HG03060 (cell line): ENCODE measurements around the gene CATSPERD.

ENCODE experiments used
- ATAC-seq: cut with Tn5 transposase; IDR thresholded peaks from one replicate; pipeline ENCODE4 v1.9.1; 2021; ENCODE audit warnings: low read depth, moderate number of reproducible peaks; ENCODE audit not compliant: unreplicated experiment

The CATSPERD gene

DNA sequence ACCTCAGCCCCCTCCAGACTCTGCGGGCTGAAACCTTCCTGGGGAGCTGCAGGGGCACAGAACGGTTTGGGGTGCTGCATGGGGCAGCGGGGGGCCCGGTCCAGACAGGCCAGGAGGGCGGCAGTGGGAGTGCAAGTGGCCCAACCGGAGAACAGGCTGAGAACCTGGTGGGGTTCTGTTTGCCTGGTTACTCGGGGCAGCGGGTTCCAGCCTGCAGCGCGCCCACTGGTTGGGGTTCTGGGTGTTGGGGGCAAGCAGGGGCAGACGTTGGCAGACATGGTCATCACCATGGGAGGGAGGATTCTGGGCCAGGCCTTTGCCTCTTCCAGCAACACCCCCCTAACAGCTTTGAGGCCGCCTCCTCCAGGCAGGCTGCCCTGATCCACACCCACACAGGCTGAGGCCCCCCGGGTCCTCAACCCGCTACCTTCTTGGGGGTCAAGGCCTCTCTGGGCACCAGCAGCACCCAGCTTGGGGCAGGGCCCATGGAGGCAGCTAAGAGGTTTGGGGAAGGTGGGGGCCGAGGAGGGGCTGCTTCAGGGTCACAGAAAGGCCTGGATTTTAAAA lies 64.2 kb downstream of the CATSPERD start, which contains the start of gene PRR22:
Gene PRR22, minus strand, starts transcription at position 166 of the 567 bp plus-strand sequence. Its CDS starts 86 bp downstream, at position 80.
- no peak for ATAC-seq

DNA sequence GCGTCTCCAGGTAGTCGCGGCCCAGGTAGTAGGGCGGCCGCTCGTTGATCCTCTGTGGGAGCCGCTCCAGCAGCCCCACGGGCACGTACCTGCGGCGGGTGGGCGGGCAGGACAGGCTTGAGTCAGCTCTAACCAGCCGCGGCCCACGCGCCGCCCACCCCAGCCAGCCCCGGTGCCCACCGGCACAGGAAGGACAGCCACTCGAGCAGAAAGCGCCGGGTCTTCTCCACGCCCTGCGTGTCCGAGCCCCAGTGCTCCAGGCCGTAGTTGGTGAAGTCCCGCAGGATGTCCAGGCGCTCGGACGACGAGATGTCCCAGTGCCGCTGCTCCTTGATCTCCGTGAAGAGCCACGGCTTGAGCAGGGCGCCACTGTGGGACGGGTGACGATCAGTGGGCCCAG lies 65.0 kb downstream of the CATSPERD start:
- no peak for ATAC-seq

DNA sequence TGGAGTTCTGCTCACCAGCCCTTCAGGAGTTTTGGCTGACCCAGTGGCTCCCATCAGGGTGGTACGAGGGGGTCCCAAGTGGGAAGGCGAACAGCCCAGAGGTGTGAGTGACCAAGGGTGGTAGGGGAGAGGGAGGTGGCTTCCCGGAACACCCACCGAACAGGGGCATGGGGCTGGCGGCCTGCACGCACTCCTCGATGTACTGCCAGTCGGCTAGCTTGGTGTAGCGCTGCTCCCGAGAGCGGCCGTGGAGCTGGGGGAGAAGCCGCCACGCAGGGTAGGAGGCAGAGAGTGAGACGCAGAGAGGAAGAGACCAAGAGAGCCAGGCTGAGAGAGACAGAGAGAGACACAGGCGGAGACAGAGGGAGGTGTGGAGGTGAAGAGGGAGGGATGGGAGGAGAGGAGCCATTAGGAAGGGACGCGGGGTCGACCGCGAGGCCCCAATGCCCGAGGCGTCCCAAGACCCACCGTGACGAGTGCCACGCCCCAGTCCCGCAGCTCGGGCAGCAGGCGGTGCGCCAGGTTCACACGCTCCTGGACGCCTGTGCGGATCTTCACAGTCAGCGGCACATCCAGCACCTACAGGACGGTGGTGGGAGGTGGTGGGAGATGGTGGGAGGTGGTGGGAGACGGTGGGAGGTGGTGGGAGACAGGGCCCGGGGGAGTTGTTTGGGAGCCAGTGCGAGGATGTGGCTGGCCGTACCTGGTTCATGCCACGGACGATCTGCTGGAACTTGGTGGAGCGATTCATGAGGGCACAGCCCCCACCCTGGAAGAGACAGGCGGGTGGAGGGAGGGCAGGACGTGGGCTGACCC lies 66.4 kb downstream of the CATSPERD start:
- no peak for ATAC-seq

DNA sequence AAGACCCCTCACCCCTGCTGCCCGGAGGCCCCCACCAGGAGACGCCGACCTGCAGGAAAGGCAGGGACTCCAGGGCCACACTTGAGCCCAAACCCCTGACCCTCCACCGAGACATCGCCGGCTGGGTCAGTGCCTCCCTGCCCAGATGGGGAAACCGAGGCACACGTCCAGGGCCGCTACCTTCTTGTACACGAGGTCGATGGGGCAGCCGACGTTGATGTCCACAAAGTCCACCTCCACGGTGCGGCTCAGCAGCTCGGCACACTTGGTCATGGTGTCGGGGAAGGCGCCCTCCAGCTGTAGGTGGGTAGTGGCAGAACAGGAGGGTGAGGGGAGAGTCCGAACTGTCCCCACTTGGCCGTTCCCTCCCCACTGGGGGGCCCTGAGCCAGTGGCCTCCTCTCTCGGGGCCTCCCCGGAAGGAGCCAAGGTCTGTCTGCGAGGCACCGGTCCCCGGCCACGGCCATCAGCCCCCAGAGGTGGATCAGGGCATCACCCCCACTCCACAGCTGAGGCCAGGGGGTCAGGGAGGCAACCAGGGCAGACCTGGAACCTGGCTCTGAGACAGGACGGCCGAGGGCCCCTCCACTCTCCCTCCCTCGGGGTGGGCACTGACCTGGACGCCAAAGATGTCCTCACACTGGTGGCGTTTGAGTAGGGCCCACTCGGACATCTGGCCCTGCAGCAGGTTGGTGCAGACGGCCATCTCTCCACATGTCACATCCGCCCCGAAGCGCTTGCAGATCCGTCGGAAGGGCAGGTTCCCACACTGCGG lies 67.2 kb downstream of the CATSPERD start:
- no peak for ATAC-seq

DNA sequence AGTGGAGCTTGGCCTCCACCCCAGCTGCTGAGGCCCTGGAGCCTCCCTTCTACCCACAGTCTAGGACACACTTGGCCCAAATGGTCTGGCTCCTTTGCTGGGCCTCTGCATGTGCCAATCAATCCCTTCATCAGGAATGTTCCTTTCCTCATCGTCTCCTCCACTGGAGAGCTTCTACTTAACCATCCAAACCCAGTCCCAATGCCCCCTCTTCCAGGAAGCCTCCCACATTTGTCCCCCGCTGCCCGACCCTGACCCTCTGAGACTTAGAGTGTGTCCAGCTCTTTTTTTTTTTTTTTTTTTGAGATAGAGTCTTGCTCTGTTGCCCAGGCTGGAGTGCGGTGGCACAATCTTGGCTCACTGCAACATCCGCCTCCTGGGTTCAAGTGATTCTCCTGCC lies 68.0 kb downstream of the CATSPERD start:
- ATAC-seq: no peak

DNA sequence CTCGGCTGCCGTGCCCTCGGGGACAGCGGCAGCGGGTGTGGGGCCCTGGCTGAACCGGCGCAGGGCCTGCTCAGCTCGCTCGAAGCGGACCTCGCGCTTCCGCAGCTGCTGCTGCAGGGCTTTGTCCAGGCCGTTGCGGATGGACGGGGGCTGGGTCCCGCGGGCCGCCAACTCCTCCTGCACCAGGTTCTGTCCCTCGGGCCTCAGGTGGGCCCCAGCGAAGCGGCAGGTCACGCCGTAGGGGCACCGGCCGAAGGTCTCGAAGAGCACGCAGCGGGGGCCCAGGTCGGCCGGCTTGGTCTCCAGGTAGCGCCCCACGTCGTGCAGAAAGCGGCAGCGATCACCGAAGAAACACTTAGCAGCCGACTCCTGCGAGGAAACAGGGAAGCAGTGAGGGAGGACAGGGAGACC lies 68.9 kb downstream of the CATSPERD start:
- no peak for ATAC-seq

DNA sequence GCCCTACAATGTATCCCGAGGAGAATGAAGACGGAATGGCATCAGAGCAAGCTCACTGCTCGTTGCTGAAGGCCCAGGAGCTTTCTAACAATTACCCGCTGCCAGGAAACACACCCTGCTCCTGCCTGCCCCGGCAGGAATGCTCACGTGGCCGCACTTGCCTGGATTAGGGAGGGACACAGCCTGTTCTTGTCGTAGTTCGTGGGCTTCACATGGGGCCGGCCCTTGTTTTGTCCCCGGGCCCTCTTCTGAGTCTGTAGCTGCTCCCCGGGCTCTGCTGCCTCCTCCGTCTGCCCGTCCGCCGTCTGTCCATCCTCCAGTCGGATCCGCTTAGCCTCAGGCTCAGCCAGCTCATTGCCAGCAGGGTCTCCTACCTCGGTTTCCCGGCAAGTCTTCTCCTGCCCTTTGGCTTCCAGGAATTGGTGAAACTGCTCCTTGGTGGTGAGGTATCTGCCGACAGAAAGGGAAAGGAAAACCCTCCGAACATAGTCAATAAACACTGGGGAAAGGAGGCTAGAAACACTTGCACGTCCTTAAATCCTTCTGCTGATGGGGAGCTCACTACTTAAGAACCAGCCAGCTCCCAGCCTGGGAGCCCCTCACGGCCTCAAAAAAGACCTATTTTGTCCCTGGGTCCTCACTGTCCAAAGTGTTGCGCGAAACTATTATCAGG lies 69.6 kb downstream of the CATSPERD start:
- no peak for ATAC-seq

DNA sequence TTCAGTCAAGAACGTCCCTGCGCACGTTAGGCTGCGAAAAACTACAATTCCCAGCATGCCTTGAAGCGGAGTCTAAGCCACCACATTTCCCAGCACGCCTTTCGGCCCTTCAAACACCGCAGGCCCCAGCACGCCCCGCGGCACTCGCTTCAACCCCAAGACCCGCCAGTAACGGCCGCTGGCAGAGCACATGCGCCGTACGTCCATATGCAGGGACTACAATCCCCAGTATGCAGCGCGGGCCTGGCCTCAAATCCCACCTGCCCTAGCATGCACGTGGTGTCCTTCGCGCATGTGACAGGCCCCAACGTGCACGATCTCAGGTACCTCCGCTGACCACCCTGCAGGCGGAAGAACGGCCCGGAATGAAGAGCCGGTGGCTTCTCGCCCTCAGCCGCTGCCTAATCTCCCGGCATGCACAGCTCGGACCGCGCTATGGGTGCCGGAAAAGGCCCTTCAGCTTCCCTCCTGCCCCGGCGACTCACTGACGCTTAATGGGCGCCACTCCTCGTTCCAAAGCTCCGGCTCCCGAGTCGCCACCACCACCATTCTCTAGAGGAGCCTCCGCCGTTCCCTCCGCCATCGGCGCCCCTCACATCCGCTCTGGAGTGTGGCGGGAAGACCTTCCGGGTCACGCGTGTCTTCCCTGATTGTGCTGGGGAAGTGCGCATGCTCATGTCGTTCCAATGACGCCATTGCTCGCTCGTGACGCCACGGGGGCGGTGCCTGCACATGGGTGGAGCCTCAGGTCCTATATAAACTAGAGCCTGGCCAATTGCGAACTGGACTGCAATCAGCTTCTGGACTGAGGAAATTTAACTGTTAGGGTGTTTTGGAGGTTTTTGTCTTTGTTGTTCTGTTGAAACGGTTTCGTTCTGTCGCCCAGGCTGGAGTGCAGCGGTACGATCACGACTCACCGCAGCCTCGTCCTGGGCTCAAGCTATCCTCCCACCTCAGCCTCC lies 70.4 kb downstream of the CATSPERD start, which contains the start of gene DUS3L:
Gene DUS3L, minus strand, starts transcription at position 605 of the 962 bp plus-strand sequence. Its CDS starts 22 bp downstream, at position 583.
- peak; percentile 83 for ATAC-seq

DNA sequence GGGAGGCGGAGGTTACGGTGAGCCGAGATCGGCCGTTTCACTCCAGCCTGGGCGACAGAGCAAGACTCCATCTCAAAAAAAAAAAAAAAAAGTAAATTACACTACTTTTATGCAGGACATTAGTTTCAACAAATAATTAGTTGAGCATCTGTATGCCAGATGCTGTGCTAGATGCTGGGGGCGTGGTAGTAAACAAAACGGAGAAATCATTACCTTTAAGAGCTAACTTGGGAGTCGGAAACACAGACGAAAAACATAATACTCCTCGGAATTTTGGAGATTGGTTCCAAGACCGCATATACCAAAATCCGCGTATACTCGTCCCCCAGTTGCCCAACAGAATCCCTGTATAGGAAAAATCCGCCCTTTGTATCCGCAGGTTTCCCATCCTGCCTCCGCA lies 71.8 kb downstream of the CATSPERD start:
- ATAC-seq: no peak

DNA sequence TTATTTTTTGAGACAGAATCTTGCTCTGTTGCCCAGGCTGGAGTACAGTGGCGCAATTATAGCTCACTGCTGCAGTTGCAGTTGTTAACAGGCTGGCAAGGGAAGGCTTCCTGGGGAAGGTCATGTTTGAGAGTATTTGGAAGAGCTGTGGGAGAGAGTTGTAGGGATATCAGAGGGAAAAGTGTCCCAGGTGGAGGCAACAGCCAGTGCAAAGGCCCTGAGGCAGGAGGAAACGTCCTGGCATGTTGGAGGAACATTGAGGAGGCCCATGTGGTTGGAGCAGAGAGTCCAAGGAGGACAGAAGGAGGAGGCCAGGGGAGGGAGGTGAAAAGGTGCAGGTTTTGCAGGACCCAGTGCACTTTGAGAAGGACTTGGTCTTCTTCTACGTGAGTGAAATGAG lies 72.8 kb downstream of the CATSPERD start:
- ATAC-seq: no peak

DNA sequence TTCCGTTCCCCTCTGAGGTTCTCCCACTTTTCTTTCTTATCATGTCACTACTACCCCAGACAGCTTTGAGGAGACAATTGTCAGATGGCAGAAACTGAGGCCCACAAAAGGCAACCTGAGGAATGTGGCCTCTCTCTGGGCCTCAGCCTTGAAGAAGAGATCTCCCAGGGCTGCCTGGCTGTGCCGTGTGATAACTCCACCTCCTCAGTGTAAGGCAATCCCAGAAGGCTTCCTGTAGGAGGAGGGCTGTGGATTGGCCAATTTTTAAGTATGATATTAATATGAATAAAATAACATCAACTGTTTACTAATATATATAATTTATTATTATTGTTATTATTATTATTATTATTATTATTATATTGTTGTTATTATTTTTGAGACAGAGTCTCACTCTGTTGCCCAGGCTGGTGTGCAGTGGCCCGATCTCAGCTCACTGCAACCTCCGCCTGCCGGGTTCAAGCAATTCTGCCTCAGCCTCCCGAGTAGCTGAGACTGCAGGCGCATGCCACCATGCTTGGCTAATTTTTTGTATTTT lies 75.0 kb downstream of the CATSPERD start:
- no peak for ATAC-seq

DNA sequence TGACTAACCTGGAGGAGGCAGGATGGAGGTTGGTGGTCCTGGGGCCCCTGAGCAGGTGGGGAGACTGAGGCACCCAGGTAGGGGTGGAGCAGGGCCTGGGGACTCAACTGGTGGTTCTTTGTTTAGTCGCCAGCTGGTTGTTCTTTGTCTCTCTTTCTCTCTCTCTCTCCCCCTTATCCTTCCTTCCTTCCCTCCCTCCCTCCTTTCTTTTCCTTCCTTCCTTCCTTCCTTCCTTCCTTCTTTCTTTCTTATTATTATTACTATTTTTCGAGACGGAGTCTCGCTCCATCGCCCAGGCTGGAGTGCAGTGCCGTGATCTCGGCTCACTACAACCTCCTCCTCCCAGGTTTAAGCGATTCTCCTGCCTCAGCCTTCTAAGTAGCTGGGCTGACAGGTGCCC lies 77.8 kb downstream of the CATSPERD start:
- no peak for ATAC-seq

DNA sequence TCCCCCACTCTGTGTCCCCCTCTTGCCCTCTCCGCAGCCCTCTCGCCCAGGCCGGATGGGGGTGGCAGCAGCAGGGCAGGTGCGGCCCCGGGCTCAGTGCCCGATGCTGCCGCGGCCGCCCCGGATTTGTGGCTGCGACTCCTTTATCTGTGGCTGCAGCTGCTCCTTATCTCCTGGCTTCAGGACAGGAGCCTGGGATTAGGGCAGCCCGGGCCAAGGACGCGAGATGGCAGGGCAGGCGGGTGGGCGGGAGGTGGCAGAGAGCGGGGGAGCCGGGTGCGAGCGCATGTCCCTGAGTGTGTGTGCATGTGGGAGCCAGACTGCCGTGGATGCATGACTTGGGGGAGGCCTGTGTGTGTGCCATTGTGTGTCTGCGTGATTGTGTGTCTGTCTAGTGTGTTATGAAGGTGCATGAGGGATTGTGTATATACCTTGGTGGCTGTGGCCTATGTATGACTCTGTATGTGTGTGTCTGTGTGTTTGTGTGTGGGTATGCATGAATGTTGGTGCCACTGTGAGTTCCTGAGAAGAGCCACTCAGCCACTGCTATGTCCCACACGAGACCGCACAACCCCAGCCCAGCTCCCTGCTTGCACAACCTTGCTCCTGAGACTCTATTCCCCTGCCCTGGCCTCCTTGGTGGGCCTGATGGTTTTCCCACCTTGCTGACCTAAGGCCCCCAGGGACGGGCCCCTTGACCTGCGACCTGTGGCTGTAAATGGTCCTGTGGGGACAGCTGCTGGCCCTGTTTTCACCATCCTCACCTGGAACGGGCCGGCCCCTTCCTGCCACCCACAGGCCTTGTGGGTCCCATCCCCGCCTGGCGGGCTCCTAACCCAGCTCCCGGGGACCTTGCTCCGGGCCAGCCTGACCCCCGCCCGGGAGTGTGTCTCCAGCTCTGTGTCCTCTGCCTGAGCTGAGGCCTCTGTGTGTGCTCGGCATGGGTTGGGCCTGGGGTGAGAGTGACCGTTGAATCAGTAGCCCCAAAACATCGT lies 79.1 kb downstream of the CATSPERD start:
- ATAC-seq: no peak

DNA sequence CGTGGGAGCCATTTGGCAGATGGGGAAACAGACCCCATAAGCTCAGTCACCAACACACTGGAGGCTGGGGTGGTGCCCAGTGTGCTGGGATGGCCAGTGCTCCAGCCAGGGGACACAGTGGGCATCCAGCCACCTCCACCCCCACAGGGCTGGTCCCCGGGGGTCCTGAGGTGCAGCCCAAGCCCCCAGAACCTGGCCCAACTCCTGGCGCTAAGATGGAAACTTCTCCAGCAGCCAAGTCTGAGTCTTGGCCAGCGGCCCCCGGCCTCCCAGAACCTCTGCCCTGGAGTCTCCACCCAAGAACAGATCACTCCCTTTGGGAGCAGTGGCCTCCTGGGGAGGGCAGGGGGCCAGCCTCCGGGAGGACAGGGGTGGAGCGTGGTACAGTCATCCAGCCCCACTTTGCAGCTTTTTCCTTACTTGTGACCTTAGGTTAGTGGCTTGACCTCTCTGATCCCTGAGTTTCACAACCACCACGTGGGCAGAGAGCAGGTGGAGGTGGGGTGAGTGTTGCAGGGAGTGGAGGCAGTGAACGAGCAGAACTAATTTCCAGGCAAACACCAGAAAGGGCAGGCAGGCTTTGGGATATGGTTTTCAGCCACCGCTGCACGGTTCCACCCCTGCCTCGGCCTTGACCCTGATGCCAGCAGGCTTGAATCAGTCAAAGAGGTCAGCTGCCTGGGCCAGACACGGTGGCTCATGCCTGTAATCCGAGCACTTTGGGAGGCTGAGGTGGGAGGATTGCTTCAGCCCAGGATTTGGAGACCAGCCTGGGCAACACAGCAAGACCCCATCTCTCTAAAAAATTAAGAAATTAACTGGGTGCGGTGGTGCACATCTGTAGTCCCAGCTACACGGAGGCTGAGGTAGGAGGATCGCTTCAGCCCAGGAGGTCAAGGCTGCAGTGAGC lies 80.2 kb downstream of the CATSPERD start:
- ATAC-seq: no peak

DNA sequence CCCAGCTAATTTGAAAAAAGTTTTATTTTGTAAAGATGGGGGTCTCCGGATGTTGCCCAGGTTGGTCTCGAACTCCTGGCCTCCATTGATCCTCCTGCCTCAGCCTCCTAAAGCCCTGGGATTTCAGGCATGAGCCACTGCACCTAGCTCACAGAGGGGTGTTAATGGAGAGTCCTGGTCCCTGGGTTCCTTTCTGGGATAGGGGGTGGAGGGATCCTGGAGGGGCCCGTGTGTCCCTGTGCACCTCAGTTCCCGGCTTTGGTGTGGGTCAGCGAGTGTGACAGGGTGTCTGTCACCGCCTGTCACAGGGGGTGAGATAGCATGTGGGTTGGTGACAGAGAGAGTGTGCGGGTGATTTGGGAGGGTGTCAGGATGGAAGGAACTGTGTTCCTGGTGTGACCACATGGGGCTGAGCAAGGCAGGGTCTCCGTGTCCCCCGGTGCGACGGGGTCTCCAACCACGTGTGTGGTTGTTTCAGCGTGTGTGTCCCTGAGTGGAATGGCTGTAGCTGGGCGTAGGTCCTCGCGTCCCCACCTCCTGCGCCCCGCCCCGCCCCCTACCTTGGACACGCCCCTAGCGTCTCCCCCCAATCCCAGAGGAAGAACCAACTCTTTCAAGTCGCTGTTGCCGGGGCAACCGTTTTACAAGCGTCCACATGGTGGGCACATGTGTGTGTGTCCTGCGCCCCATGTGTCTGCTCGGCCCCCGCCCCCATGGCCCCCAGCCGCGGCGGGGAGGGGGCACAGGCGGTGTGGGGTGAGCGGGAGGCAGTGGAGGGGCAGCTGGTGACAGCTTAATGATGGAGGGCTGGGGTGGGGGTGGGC lies 81.6 kb downstream of the CATSPERD start:
- no peak for ATAC-seq

DNA sequence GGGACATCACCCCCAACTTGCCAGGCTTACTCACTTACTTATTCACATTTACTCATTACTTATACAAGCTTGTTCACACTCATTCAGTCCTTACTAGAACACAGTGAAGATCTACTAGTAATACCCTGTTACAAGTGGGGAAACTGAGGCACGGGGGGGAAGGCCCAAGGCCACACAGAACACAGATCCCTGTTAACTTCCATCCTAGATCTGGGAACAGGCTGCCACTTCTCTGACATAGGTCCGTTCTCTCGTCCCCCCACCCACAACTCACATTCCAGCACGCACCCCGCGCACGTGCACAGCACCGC lies 83.0 kb downstream of the CATSPERD start:
- no peak for ATAC-seq
